GM23248 (cell line): ENCODE measurements around the gene MRPL49. TPM values are rescaled to one million over a fixed set of nuclear protein-coding genes. Genes with fewer than 3 reads are reported as not detected.

Experiments
- DNase-seq: peaks from one replicate; pipeline ENCODE4 v3.0.0-alpha.2; 2015
- H2AFZ ChIP-seq: fragments of 200-600 bp; sonication (generic); 2 replicates; pipeline ENCODE4 v1.6.1; 2016; ENCODE audit warnings: antibody characterized with exemption
- H3F3A ChIP-seq: fragments of 200-600 bp; sonication (generic); 2 replicates; pipeline ENCODE4 v1.6.1; 2016; ENCODE audit warnings: mild to moderate bottlenecking, antibody characterized with exemption, mixed run types; ENCODE audit not compliant: insufficient read depth
- H3K27ac ChIP-seq: fragments of 200-600 bp; sonication (generic); 2 replicates; pipeline ENCODE4 v1.5.1; 2016; ENCODE audit warnings: mild to moderate bottlenecking
- H3K27me3 ChIP-seq: fragments of 200-600 bp; sonication (generic); replicated peaks from 2 replicates; pipeline ENCODE4 v1.6.1; 2016; ENCODE audit warnings: mild to moderate bottlenecking; ENCODE audit not compliant: insufficient read depth
- H3K36me3 ChIP-seq: fragments of 200-600 bp; sonication (generic); 2 replicates; pipeline ENCODE4 v1.6.1; 2016; ENCODE audit warnings: low read depth, mild to moderate bottlenecking
- H3K4me1 ChIP-seq: fragments of 200-600 bp; sonication (generic); 2 replicates; pipeline ENCODE4 v1.6.1; 2016; ENCODE audit warnings: mild to moderate bottlenecking; ENCODE audit not compliant: insufficient read depth
- H3K4me2 ChIP-seq: fragments of 200-600 bp; sonication (generic); one replicate; pipeline ENCODE4 v1.6.1; 2016; ENCODE audit warnings: mild to moderate bottlenecking; ENCODE audit not compliant: unreplicated experiment
- H3K4me3 ChIP-seq: fragments of 200-600 bp; sonication (generic); 2 replicates; pipeline ENCODE4 v1.5.1; 2016; ENCODE audit warnings: mild to moderate bottlenecking
- H3K79me2 ChIP-seq: fragments of 200-600 bp; sonication (generic); 2 replicates; pipeline ENCODE4 v1.6.1; 2016; ENCODE audit warnings: mild to moderate bottlenecking; ENCODE audit not compliant: insufficient read depth
- H3K9ac ChIP-seq: fragments of 200-600 bp; sonication (generic); 2 replicates; pipeline ENCODE4 v1.6.1; 2016; ENCODE audit warnings: mild to moderate bottlenecking
- H3K9me2 ChIP-seq: fragments of 200-600 bp; sonication (generic); 2 replicates; pipeline ENCODE4 v1.6.1; 2016; ENCODE audit warnings: mixed run types, mild to moderate bottlenecking, moderate library complexity; ENCODE audit not compliant: insufficient read depth
- H3K9me3 ChIP-seq: fragments of 200-600 bp; sonication (generic); one replicate; pipeline ENCODE4 v1.6.1; 2017; ENCODE audit warnings: low read depth
- H4K20me1 ChIP-seq: fragments of 200-600 bp; sonication (generic); 2 replicates; pipeline ENCODE4 v1.6.0; 2016; ENCODE audit not compliant: insufficient read depth
- EZH2 ChIP-seq: fragments of 200-600 bp; sonication (generic); IDR thresholded peaks from 2 replicates; pipeline ENCODE4 v1.6.1; 2018; ENCODE audit warnings: antibody characterized with exemption, mild to moderate bottlenecking; ENCODE audit not compliant: insufficient read depth, poor library complexity, severe bottlenecking
- EZH2phosphoT487 ChIP-seq: fragments of 200-600 bp; sonication (generic); IDR thresholded peaks from 2 replicates; pipeline ENCODE4 v1.6.1; 2018; ENCODE audit warnings: antibody characterized with exemption, moderate library complexity, mild to moderate bottlenecking, low read depth; ENCODE audit not compliant: insufficient read depth
- WGBS, 2 experiments: methylation state at CpG; one replicate each; pipeline ENCODE4 v1.1.6; 2015 to 2017; ENCODE audit warnings: low lambda C conversion rate in 2 of 2, low coverage in 1 of 2; ENCODE audit errors: missing lambda C conversion rate in 2 of 2; 5-methylcytosine and 5-hydroxymethylcytosine counted together
- in situ Hi-C: fragments of 300-500 bp; cut with MboI; formaldehyde crosslinking; loops from 2 replicates; pipeline ENCODE4 v1.15.0; 2020
- polyA plus RNA-seq: library from polyadenylated mRNA; unstranded; fragments of >200 nt; fragmentation: Nextera tagmentation; extraction: Ambion mirVana; gene quantifications from 2 replicates; pipeline ENCODE4 v1.2.1, GENCODE V29; 2016
- total RNA-seq: library from RNA; depleted of rRNA; stranded (reverse); fragments of >200 nt; shearing (Covaris generic); gene quantifications from 2 replicates; pipeline ENCODE4 v1.2.3, GENCODE V29; 2014

Gene MRPL49
- total and polyA plus RNA-seq, 2 experiments from 2014 or later = 53.3 to 78.4 TPM

DNA sequence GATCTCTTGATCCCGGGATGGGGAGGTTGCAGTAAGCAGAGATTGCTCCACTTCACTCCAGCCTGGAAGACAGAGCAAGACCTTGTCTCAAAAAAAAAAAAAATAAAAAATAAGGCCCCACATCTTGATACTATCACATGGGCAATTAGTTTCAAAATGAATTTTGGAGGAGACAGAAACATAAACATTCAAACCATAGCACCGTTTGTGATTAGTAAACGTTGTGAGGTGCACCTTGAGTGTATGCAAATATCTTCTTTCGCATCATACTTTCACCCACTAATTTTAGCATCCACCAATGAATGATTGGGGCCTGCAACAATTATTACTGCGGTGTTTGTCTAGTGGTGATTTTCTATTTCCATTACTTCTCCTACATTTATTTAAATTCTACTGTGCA, 36.9 kb downstream of the MRPL49 start:
- Histone ChIP-seq H3K4me1 (no peaks in the 10 kb centered on the region), H3F3A (no peaks in the 10 kb centered on the region), H3K27ac (no peak overlapping the region), H2AFZ (no peak overlapping the region), H4K20me1 (no peaks in the 10 kb centered on the region), H3K36me3 (no peaks in the 10 kb centered on the region), H3K9ac (no peak overlapping the region), H3K4me2 (no peak overlapping the region), H3K4me3 (no peak overlapping the region), H3K79me2 (no peaks in the 10 kb centered on the region), H3K9me3 (no peaks in the 10 kb centered on the region), H3K9me2 (no peaks in the 10 kb centered on the region), H3K27me3 (no peaks in the 10 kb centered on the region)
- in situ Hi-C loops = no loop called here
- no peak for DNase-seq
- TF ChIP-seq EZH2phosphoT487 (no peak), EZH2 (no peak)
- WGBS, 2 experiments = 60 to 62% methylated on average over 5 of the region's 5 CpGs

GRCh38 chr11:65160643-65161042, 38.5 kb downstream of the MRPL49 start:
- Histone ChIP-seq H4K20me1 (no peaks in the 10 kb centered on the region), H3K27ac (no peak overlapping the region), H3K9me3 (no peaks in the 10 kb centered on the region), H3K79me2 (no peaks in the 10 kb centered on the region), H3K4me3 (no peak overlapping the region), H3K9ac (no peak overlapping the region), H3F3A (no peaks in the 10 kb centered on the region), H3K36me3 (no peaks in the 10 kb centered on the region), H2AFZ (no peak overlapping the region), H3K4me2 (no peak overlapping the region), H3K4me1 (no peaks in the 10 kb centered on the region), H3K9me2 (no peaks in the 10 kb centered on the region), H3K27me3 (no peaks in the 10 kb centered on the region)
- DNase-seq = no peak
- no peak for TF ChIP-seq EZH2
- TF ChIP-seq EZH2phosphoT487 = no peak
- in situ Hi-C loops = no loop called here
- WGBS, 2 experiments = 43 to 45% methylated on average over 3 of the region's 3 CpGs

DNA sequence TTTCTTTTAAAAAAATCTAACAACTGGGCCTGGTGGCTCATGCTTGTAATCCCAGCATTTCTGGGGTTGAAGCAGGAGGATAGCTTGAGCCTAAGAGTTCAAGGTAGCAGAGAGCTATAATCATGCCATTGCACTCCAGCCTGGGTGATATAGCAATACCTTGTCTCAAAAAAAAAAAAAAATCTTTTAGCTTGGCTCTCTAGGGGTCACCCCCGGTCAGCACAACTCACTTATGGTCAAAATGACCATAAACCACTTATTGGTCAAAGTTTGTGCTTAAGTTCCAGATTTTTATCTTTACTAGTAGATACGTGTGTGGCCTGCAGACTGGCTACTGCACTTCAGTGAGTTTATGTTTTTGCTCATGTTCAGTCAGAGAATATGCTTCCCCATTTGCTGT, 41.6 kb downstream of the MRPL49 start:
- Histone ChIP-seq H3K4me2 (no peak overlapping the region), H3K79me2 (no peaks in the 10 kb centered on the region), H3K4me3 (no peak overlapping the region), H3K27ac (no peak overlapping the region), H3K9me3 (no peaks in the 10 kb centered on the region), H3K27me3 (no peaks in the 10 kb centered on the region), H4K20me1 (no peaks in the 10 kb centered on the region), H3K9ac (no peak overlapping the region), H3K4me1 (peaks cover 3% of the 10 kb centered on the region; the same call in 1 of the 2 replicates), H2AFZ (no peak overlapping the region), H3K36me3 (no peaks in the 10 kb centered on the region), H3F3A (no peaks in the 10 kb centered on the region), H3K9me2 (no peaks in the 10 kb centered on the region)
- in situ Hi-C loops = no loop called here
- 72 to 76% methylated on average over 2 of the region's 2 CpGs for WGBS, 2 experiments
- no peak for TF ChIP-seq EZH2phosphoT487
- DNase-seq = no peak

DNA sequence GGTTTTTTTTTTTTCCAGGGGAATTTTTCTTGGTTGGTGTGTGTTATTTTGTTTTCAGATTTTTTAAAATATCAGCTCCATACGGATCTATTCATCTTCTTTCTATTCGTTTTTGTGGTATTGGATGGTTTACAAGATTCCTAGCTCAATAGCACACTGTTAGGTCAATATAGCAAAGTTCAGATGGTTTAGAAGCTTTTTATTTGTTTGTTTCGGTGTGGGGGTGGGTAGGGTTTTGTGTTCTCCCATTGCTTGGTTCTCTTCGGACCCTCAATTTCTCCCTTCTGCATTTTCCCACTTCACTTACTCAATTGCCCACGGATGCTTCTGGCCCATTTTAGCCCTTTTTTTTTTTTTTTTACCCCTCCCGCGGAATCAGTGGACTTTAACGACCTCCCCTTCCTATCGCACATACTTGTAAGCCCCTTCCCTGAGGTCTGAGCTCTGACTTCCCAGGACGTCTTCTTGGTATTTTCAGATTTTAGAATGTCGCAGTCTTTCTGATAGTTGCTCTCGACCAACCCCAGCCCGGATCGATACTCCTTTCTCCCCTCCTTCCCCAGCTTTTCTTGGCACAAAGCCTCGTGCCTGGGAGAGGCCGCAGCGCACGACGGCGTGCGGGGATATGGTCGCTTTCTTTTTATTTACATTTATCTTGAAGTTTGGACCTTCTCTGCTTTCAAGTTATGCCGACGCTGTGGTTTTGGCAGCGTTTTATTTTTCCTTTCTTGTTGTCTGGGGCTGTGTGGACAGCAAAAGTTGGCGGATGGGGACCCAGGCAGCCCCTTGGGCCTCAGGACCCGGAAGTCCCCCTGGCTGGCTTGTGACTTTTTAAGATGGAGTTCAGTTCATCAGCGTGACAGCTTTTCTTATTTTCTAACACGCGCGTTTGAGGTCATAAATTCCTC, 43.5 kb downstream of the MRPL49 start:
- H3K36me3 ChIP-seq = no peaks in the 10 kb centered on the region
- no peak overlapping the region for H3K27ac ChIP-seq
- peak overlapping the region; percentile 69 for H3K4me2 ChIP-seq
- no peaks in the 10 kb centered on the region for H3F3A ChIP-seq
- peak overlapping the region; percentile 60 for H3K4me3 ChIP-seq
- H3K9me2 ChIP-seq = no peaks in the 10 kb centered on the region
- peak overlapping the region; percentile 59 for H3K9ac ChIP-seq
- H2AFZ ChIP-seq = peak overlapping the region; percentile 81
- peak; percentile 22 for DNase-seq
- in situ Hi-C loops = no loop called here
- 26 to 30% methylated on average over 31 of the region's 31 CpGs for WGBS, 2 experiments
- H4K20me1 ChIP-seq = no peaks in the 10 kb centered on the region
- TF ChIP-seq EZH2 (no peak), EZH2phosphoT487 (no peak)
- no peaks in the 10 kb centered on the region for H3K9me3 ChIP-seq
- no peaks in the 10 kb centered on the region for H3K79me2 ChIP-seq
- peaks cover 3% of the 10 kb centered on the region; the same call in 1 of the 2 replicates for H3K4me1 ChIP-seq
- no peaks in the 10 kb centered on the region for H3K27me3 ChIP-seq
